Measurements from ENCODE around the gene CAPSL. TPM values are rescaled to one million over a fixed set of nuclear protein-coding genes. Genes with fewer than 3 reads are reported as not detected.
A peak's percentile ranks its signal among the peaks of the same experiment; 100 is the strongest.

CAPSL gene
- total RNA-seq, 4 donors from 2014 or later, result not detected

- no peak for DNase-seq (ENCODE audit: low spot score in 2 of 2)
- no peak overlapping the region for H3K27ac ChIP-seq
These were observed 75.3 kb downstream of the CAPSL start for GRCh38 chr5:35863159-35863558.

DNA sequence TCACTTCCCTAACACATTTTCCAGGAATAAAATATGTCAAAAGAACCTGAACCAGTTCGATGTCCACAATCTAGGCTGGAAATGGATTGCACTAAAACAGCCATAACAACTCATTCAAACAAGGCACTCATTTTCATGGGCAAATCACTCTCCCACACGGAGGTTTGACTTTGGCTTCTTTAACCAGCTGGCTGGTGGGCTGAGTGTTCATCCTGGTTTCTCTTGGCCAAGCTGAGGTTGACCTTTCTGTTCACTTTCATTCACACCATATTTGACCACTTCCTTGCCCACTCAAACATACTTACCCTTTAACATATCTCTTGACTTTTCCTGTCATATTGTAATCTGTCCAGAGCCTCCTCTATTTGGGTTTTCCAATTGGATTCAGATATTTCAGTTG is 76.3 kb downstream of the CAPSL start:
- no peaks in the 10 kb centered on the region for H3K4me1 ChIP-seq
- WGBS, result 85% methylated on average over 2 of the region's 2 CpGs
- no peaks in the 10 kb centered on the region for H3K9me3 ChIP-seq
- H3K27ac ChIP-seq, result no peak overlapping the region
- no peak overlapping the region for H3K4me3 ChIP-seq
- H3K36me3 ChIP-seq, result no peaks in the 10 kb centered on the region
- H3K27me3 ChIP-seq, result no peaks in the 10 kb centered on the region
- TF ChIP-seq EP300 (IDR thresholded peaks at IDR 0.05) (no peak), POLR2A (IDR thresholded peaks at IDR 0.05) (no peak), POLR2AphosphoS5 (IDR thresholded peaks at IDR 0.05) (no peak), CTCF (IDR thresholded peaks at IDR 0.05) (no peak)
- DNase-seq (ENCODE audit: low spot score in 2 of 2), result no peak

More at GRCh38 chr5:35863159-35863558, 75.3 kb downstream of the CAPSL start:
- H3K36me3 ChIP-seq, result no peaks in the 10 kb centered on the region
- no peak for TF ChIP-seq POLR2A (IDR thresholded peaks at IDR 0.05)
- TF ChIP-seq POLR2AphosphoS5 (IDR thresholded peaks at IDR 0.05), result no peak
- TF ChIP-seq CTCF (IDR thresholded peaks at IDR 0.05), result no peak
- no peak for TF ChIP-seq EP300 (IDR thresholded peaks at IDR 0.05)
- no peak overlapping the region for H3K4me3 ChIP-seq
- WGBS, result 66% methylated on average over 3 of the region's 3 CpGs
- H3K27me3 ChIP-seq, result no peaks in the 10 kb centered on the region
- H3K9me3 ChIP-seq, result no peaks in the 10 kb centered on the region
- no peaks in the 10 kb centered on the region for H3K4me1 ChIP-seq

GRCh38 chr5:35861718-35862117 is 76.7 kb downstream of the CAPSL start:
- TF ChIP-seq POLR2A (IDR thresholded peaks at IDR 0.05) (no peak), POLR2AphosphoS5 (IDR thresholded peaks at IDR 0.05) (no peak), EP300 (IDR thresholded peaks at IDR 0.05) (no peak), CTCF (IDR thresholded peaks at IDR 0.05) (no peak)
- Histone ChIP-seq H3K27me3 (no peaks in the 10 kb centered on the region), H3K9me3 (no peaks in the 10 kb centered on the region), H3K4me3 (no peak overlapping the region), H3K36me3 (no peaks in the 10 kb centered on the region), H3K27ac (no peak overlapping the region), H3K4me1 (no peaks in the 10 kb centered on the region)
- WGBS, result 72% methylated on average over 1 of the region's 1 CpG
- DNase-seq (ENCODE audit: low spot score in 2 of 2), result no peak

DNA sequence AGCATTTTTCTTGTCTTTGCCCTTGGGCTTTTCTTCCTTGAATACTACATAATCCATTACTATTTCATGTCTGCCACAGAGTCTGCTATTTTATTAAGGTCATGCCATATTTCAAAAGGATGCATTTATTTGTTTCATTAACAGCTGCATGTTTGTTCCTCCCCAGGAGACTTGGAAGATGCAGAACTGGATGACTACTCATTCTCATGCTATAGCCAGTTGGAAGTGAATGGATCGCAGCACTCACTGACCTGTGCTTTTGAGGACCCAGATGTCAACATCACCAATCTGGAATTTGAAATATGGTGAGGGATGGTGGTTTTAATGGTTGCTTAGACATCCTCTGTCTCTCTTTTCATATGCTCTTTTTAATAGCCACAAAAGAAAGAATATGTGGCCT is 77.7 kb downstream of the CAPSL start:
- no peaks in the 10 kb centered on the region for H3K4me1 ChIP-seq
- WGBS, result 95% methylated on average over 1 of the region's 1 CpG
- no peak overlapping the region for H3K4me3 ChIP-seq
- no peaks in the 10 kb centered on the region for H3K36me3 ChIP-seq
- no peaks in the 10 kb centered on the region for H3K27me3 ChIP-seq
- no peak overlapping the region for H3K27ac ChIP-seq
- TF ChIP-seq POLR2AphosphoS5 (IDR thresholded peaks at IDR 0.05), result no peak
- no peak for TF ChIP-seq CTCF (IDR thresholded peaks at IDR 0.05)
- TF ChIP-seq POLR2A (IDR thresholded peaks at IDR 0.05), result no peak
- no peak for TF ChIP-seq EP300 (IDR thresholded peaks at IDR 0.05)
- no peaks in the 10 kb centered on the region for H3K9me3 ChIP-seq
- no peak for DNase-seq (ENCODE audit: low spot score in 2 of 2)

GRCh38 chr5:35859101-35859661 is 79.2 kb downstream of the CAPSL start:
- Histone ChIP-seq H3K4me1 (peaks cover 1% of the 10 kb centered on the region), H3K9me3 (no peaks in the 10 kb centered on the region), H3K36me3 (no peaks in the 10 kb centered on the region), H3K27me3 (no peaks in the 10 kb centered on the region), H3K27ac (no peak overlapping the region), H3K4me3 (peak overlapping the region; percentile 3)
- TF ChIP-seq EP300 (IDR thresholded peaks at IDR 0.05) (no peak), CTCF (IDR thresholded peaks at IDR 0.05) (no peak), POLR2A (IDR thresholded peaks at IDR 0.05) (no peak), POLR2AphosphoS5 (IDR thresholded peaks at IDR 0.05) (no peak)
- DNase-seq (ENCODE audit: low spot score in 2 of 2), result no peak
- WGBS, result 62% methylated on average over 3 of the region's 3 CpGs
